Peyer's patch (tissue), 4 donors: Measurements from ENCODE around the gene TMPRSS11E.

ENCODE experiments used
- POLR2A ChIP-seq, 2 donors: fragments of 450-650 bp; IDR thresholded peaks; one replicate each; pipeline ENCODE4 v1.5.1; 2017; ENCODE audit warnings: antibody characterized with exemption in 2 of 2, mild to moderate bottlenecking in 2 of 2, moderate library complexity in 2 of 2
- TF ChIP-seq, protein P1 (sequence below), 6 experiments: fragments of 450-650 bp in 4 of 6; fragments of 200-600 bp in 2 of 6; sonication (generic) in 1 of 6; IDR thresholded peaks; one replicate each; pipeline ENCODE4 v1.5.1; 2017 to 2019; ENCODE audit warnings: antibody characterized with exemption in 6 of 6, mild to moderate bottlenecking in 3 of 6, moderate library complexity in 1 of 6

- TF ChIP-seq, protein P1, sequence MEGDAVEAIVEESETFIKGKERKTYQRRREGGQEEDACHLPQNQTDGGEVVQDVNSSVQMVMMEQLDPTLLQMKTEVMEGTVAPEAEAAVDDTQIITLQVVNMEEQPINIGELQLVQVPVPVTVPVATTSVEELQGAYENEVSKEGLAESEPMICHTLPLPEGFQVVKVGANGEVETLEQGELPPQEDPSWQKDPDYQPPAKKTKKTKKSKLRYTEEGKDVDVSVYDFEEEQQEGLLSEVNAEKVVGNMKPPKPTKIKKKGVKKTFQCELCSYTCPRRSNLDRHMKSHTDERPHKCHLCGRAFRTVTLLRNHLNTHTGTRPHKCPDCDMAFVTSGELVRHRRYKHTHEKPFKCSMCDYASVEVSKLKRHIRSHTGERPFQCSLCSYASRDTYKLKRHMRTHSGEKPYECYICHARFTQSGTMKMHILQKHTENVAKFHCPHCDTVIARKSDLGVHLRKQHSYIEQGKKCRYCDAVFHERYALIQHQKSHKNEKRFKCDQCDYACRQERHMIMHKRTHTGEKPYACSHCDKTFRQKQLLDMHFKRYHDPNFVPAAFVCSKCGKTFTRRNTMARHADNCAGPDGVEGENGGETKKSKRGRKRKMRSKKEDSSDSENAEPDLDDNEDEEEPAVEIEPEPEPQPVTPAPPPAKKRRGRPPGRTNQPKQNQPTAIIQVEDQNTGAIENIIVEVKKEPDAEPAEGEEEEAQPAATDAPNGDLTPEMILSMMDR (IDR thresholded peaks at IDR 0.05): no peak
- TF ChIP-seq POLR2A (IDR thresholded peaks at IDR 0.05): no peak
These were observed 22.2 kb downstream of the TMPRSS11E start for GRCh38 chr4:68469482-68469881.
